ENCODE data around the gene IRF2BP2. TPM values are rescaled to one million over a fixed set of nuclear protein-coding genes. Genes with fewer than 3 reads are reported as not detected.

The IRF2BP2 gene
- total and polyA plus RNA-seq, 2 of the 13 experiments (the other 11 are each of a cell fraction or from before 2014, with no cell fraction given) = 140 to 147 TPM

DNA sequence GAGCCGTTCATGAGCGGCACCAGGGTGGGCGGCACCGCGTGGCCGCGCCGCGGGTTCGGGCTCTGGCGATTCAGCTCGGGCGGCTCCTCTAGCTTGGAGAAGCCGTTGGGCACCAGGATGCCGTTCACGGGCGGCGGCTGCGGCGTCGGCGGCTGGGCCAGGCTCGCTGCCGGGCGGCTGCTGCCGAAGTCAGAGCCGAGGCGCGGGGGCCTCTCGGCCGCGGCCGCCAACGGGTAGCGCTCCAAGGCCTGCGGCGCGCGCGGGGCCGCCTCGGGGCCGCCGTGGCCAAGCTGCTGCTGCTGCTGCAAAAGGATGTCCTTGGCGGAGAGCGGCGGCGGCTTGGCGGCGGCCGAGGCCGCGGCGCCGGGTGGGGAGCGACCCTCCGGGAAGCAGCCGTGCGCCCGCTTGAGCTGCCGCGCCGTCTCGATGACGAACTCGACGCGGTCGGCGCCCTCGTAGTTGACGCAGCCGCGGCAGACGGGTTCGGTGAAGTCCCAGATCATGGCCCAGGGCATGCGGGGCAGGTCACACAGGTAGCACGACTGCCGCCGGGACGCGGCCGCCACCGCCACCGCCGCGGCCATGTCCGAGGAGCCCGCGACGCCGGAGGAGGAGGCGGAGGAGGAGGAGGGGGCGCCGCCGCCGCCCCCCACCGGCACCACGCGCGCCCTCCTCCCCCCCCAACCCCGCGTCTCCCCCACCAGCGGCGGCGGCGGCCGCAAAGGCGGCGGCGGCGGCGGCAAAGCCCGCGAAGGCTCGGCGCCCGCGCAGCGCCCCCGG is 877 bp downstream of the IRF2BP2 start (continued):
- TF ChIP-seq ATF7 (IDR thresholded peaks at IDR 0.05) (no peak), ATF7 (CRISPR knock-in tag; IDR thresholded peaks at IDR 0.05) (no peak), ZNF883 (CRISPR knock-in tag; IDR thresholded peaks at IDR 0.05; ENCODE audit: not compliant biosample characterization) (no peak), SAP130 (CRISPR knock-in tag; IDR thresholded peaks at IDR 0.05; ENCODE audit: low read depth) (peak; percentile 30; the same call in 1 of the 2 replicates), HCFC1 (IDR thresholded peaks at IDR 0.05; ENCODE audit: low read depth, low read length) (no peak), ZC3H4 (CRISPR knock-in tag; IDR thresholded peaks at IDR 0.05; ENCODE audit: borderline replicate concordance) (peak; percentile 98; the same call in 1 of the 2 replicates), NFYB (CRISPR knock-in tag; IDR thresholded peaks at IDR 0.05) (no peak), ZNF678 (CRISPR knock-in tag; IDR thresholded peaks at IDR 0.05) (no peak), KMT2B (CRISPR knock-in tag; IDR thresholded peaks at IDR 0.05) (no peak), ZNF761 (CRISPR knock-in tag; conservative IDR thresholded peaks at IDR 0.05) (no peak), ZNF616 (CRISPR knock-in tag; IDR thresholded peaks at IDR 0.05; ENCODE audit: low read depth) (no peak), POLR2G (IDR thresholded peaks at IDR 0.05; ENCODE audit: low read depth, low read length) (peak; percentile 78), CBX2 (IDR thresholded peaks at IDR 0.05; ENCODE audit: low read depth, low read length) (no peak), CBX2 (CRISPR knock-in tag; IDR thresholded peaks at IDR 0.05; ENCODE audit: low read depth) (no peak), CREB1 (IDR thresholded peaks at IDR 0.05) (peak; percentile 42; the same call in 1 of the 2 replicates), CREB1 (CRISPR knock-in tag; IDR thresholded peaks at IDR 0.05) (no peak), MED8 (CRISPR knock-in tag; IDR thresholded peaks at IDR 0.05; ENCODE audit: insufficient replicate concordance) (peak; percentile 40), MED13 (CRISPR knock-in tag; IDR thresholded peaks at IDR 0.05) (no peak; the same call in 1 of the 2 replicates), SOX6 (IDR thresholded peaks at IDR 0.05) (no peak), SOX6 (CRISPR knock-in tag; IDR thresholded peaks at IDR 0.05) (0 out of 2 replicates have a peak, but pooled peaks have one; percentile 17), HMGA1 (CRISPR knock-in tag; conservative IDR thresholded peaks at IDR 0.05) (no peak), ZBTB42 (CRISPR knock-in tag; IDR thresholded peaks at IDR 0.05) (no peak)
- TF ChIP-seq, protein P1, sequence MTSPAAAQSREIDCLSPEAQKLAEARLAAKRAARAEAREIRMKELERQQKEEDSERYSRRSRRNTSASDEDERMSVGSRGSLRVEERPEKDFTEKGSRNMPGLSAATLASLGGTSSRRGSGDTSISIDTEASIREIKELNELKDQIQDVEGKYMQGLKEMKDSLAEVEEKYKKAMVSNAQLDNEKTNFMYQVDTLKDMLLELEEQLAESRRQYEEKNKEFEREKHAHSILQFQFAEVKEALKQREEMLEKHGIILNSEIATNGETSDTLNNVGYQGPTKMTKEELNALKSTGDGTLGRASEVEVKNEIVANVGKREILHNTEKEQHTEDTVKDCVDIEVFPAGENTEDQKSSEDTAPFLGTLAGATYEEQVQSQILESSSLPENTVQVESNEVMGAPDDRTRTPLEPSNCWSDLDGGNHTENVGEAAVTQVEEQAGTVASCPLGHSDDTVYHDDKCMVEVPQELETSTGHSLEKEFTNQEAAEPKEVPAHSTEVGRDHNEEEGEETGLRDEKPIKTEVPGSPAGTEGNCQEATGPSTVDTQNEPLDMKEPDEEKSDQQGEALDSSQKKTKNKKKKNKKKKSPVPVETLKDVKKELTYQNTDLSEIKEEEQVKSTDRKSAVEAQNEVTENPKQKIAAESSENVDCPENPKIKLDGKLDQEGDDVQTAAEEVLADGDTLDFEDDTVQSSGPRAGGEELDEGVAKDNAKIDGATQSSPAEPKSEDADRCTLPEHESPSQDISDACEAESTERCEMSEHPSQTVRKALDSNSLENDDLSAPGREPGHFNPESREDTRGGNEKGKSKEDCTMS (CRISPR knock-in tag; conservative IDR thresholded peaks at IDR 0.05) = no peak
- TF ChIP-seq, protein P2, sequence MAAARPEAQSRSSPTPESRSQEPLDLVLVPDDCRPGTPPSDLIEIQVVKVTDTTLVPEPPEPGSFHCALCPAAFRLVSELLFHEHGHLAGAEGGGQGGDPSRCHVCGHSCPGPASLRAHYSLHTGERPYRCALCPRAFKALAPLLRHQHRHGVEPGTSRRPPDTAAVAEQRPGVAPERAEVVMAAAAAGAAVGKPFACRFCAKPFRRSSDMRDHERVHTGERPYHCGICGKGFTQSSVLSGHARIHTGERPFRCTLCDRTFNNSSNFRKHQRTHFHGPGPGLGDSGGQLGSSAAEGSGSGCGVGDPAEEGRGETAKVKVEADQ (CRISPR knock-in tag; IDR thresholded peaks at IDR 0.05; ENCODE audit: borderline replicate concordance) = peak; percentile 4; the same call in 1 of the 2 replicates
- TF ChIP-seq, protein P3, sequence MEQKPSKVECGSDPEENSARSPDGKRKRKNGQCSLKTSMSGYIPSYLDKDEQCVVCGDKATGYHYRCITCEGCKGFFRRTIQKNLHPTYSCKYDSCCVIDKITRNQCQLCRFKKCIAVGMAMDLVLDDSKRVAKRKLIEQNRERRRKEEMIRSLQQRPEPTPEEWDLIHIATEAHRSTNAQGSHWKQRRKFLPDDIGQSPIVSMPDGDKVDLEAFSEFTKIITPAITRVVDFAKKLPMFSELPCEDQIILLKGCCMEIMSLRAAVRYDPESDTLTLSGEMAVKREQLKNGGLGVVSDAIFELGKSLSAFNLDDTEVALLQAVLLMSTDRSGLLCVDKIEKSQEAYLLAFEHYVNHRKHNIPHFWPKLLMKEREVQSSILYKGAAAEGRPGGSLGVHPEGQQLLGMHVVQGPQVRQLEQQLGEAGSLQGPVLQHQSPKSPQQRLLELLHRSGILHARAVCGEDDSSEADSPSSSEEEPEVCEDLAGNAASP (CRISPR knock-in tag; IDR thresholded peaks at IDR 0.05; ENCODE audit: borderline replicate concordance) = peak; percentile 25; the same call in 1 of the 2 replicates
- TF ChIP-seq, protein P4, sequence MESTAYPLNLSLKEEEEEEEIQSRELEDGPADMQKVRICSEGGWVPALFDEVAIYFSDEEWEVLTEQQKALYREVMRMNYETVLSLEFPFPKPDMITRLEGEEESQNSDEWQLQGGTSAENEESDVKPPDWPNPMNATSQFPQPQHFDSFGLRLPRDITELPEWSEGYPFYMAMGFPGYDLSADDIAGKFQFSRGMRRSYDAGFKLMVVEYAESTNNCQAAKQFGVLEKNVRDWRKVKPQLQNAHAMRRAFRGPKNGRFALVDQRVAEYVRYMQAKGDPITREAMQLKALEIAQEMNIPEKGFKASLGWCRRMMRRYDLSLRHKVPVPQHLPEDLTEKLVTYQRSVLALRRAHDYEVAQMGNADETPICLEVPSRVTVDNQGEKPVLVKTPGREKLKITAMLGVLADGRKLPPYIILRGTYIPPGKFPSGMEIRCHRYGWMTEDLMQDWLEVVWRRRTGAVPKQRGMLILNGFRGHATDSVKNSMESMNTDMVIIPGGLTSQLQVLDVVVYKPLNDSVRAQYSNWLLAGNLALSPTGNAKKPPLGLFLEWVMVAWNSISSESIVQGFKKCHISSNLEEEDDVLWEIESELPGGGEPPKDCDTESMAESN (CRISPR knock-in tag; conservative IDR thresholded peaks at IDR 0.05) = 0 out of 2 replicates have a peak, but pooled peaks have one; percentile 31

All from HepG2 (cell line).